A549 (cell line): Measurements from ENCODE around the gene NT5E. TPM values are rescaled to one million over a fixed set of nuclear protein-coding genes. Genes with fewer than 3 reads are reported as not detected.

Source experiments
- ATAC-seq, 2 experiments: fragments of 200-7000 bp in 1 of 2; fragments of >200 bp in 1 of 2; cut with Nextera tagmentation in 1 of 2; cut with Tn5 transposase in 1 of 2; 3 replicates each; pipeline versions ENCODE4 v1.8.0 to v1.9.1; 2018 to 2020; ENCODE audit warnings: mild to moderate bottlenecking in 1 of 2, moderate library complexity in 1 of 2
- CTCF ChIA-PET: fragments of 300-600 bp; sonication (Branson Sonifier 250); formaldehyde crosslinking; extraction: SDS; loops from one replicate; lab custom pipeline; 2021; ENCODE audit warnings: antibody characterized with exemption, inconsistent platforms; lab: Yijun Ruan, JAX
- POLR2A ChIA-PET: fragments of 350-600 bp; formaldehyde crosslinking; extraction: SDS; loops from one replicate; lab custom pipeline; 2021; ENCODE audit warnings: antibody characterized with exemption, inconsistent platforms; lab: Yijun Ruan, JAX
- DNase-seq, 2 experiments: peaks; one replicate each; pipeline versions ENCODE4 v3.0.0 to v3.0.0-alpha.2; 2011 to 2016; ENCODE audit warnings: low read depth in 1 of 2, low spot score in 1 of 2
- FAIRE-seq: peaks from 2 replicates; lab custom pipeline; 2011; peaks lifted over from hg19 to GRCh38; lab: Jason Lieb, UNC
- H3K27ac ChIP-seq, 2 experiments: fragments of >200 bp; sonication (Bioruptor Twin); formaldehyde crosslinking; 3 replicates each; pipeline ENCODE4 v1.5.1; 2016 to 2017
- H3K4me1 ChIP-seq: fragments of >200 bp; sonication (Bioruptor Twin); formaldehyde crosslinking; 3 replicates; pipeline ENCODE4 v1.6.1; 2016
- H3K4me2 ChIP-seq: fragments of >200 bp; sonication (Bioruptor Twin); formaldehyde crosslinking; 3 replicates; pipeline ENCODE4 v1.6.1; 2016
- H3K4me3 ChIP-seq: fragments of >200 bp; sonication (Bioruptor Twin); formaldehyde crosslinking; 3 replicates; pipeline ENCODE4 v1.5.1; 2016
- H3K9me3 ChIP-seq: fragments of >200 bp; sonication (Bioruptor Twin); formaldehyde crosslinking; 3 replicates; pipeline ENCODE4 v1.6.1; 2016
- BHLHE40 ChIP-seq: IDR thresholded peaks from 2 replicates; pipeline ENCODE4 v1.6.1; 2012; ENCODE audit warnings: low read depth, low read length, inconsistent platforms
- CBX8 ChIP-seq: fragments of 200-600 bp; sonication (generic); IDR thresholded peaks from 2 replicates; pipeline ENCODE4 v1.6.1; 2016
- CEBPB ChIP-seq, 2 experiments: fragments of >200 bp in 1 of 2; sonication (Bioruptor Twin) in 1 of 2; formaldehyde crosslinking in 1 of 2; IDR thresholded peaks; 2 replicates each; pipeline ENCODE4 v1.6.1; 2012 to 2016
- CHD2 ChIP-seq: fragments of 150-350 bp; IDR thresholded peaks from 2 replicates; pipeline ENCODE4 v1.6.1; 2014; ENCODE audit warnings: low read length; ENCODE audit not compliant: partially characterized antibody
- CHD4 ChIP-seq: fragments of 200-600 bp; sonication (generic); IDR thresholded peaks from 2 replicates; pipeline ENCODE4 v1.6.1; 2016; ENCODE audit warnings: antibody characterized with exemption, mild to moderate bottlenecking, borderline replicate concordance
- E2F6 ChIP-seq: IDR thresholded peaks from 2 replicates; pipeline ENCODE4 v1.6.1; 2012; ENCODE audit warnings: low read depth, borderline replicate concordance
- EP300 ChIP-seq, 2 experiments: fragments of >200 bp; sonication (Bioruptor Twin); formaldehyde crosslinking; IDR thresholded peaks; 2 replicates in 1 of 2; 3 replicates in 1 of 2; pipeline ENCODE4 v1.6.1; 2016 to 2017
- FOSL2 ChIP-seq, 2 experiments: fragments of 450-650 bp in 1 of 2; fragments of >200 bp in 1 of 2; sonication (Bioruptor Twin) in 1 of 2; formaldehyde crosslinking; IDR thresholded peaks; 2 replicates each; pipeline versions ENCODE4 v1.5.0 to v1.6.1; 2016 to 2020; ENCODE audit warnings: mild to moderate bottlenecking in 1 of 2, moderate library complexity in 1 of 2
- FOXS1 ChIP-seq: fragments of 250-450 bp; sonication (Bioruptor Pico); IDR thresholded peaks from 2 replicates; pipeline ENCODE4 v1.5.0; 2020; ENCODE audit warnings: mild to moderate bottlenecking, moderate library complexity
- HES2 ChIP-seq: fragments of >200 bp; sonication (Bioruptor Twin); formaldehyde crosslinking; IDR thresholded peaks from 2 replicates; pipeline ENCODE4 v1.6.1; 2016
- HOXB5 ChIP-seq: fragments of 250-450 bp; sonication (Bioruptor Pico); IDR thresholded peaks from 2 replicates; pipeline ENCODE4 v1.5.0; 2020; ENCODE audit warnings: mild to moderate bottlenecking, moderate library complexity
- JUNB ChIP-seq: fragments of >200 bp; sonication (Bioruptor Twin); formaldehyde crosslinking; IDR thresholded peaks from 2 replicates; pipeline ENCODE4 v1.6.1; 2016
- MAX ChIP-seq: IDR thresholded peaks from 2 replicates; pipeline ENCODE4 v1.6.1; 2012
- NFE2L2 ChIP-seq: fragments of 150-350 bp; conservative IDR thresholded peaks from 2 replicates; pipeline ENCODE4 v1.6.1; 2014; ENCODE audit warnings: low read length
- RARB ChIP-seq: fragments of 250-450 bp; sonication (Bioruptor Pico); IDR thresholded peaks from 2 replicates; pipeline ENCODE4 v1.8.0; 2021; ENCODE audit warnings: mild to moderate bottlenecking, moderate library complexity
- TFCP2L1 ChIP-seq: fragments of 250-450 bp; sonication (Bioruptor Pico); IDR thresholded peaks from 2 replicates; pipeline ENCODE4 v1.5.0; 2021; ENCODE audit warnings: mild to moderate bottlenecking
- ZFP36 ChIP-seq: fragments of 450-650 bp; IDR thresholded peaks from 2 replicates; pipeline ENCODE4 v1.6.1; 2014; ENCODE audit warnings: borderline replicate concordance; ENCODE audit not compliant: partially characterized antibody
- ZSCAN20 ChIP-seq: fragments of 250-450 bp; sonication (Bioruptor Pico); IDR thresholded peaks from 2 replicates; pipeline ENCODE4 v1.8.0; 2022; ENCODE audit warnings: mild to moderate bottlenecking, moderate library complexity
- WGBS: methylation state at CpG from one replicate; pipeline ENCODE4 v1.1.6; 2017; ENCODE audit errors: missing lambda C conversion rate; 5-methylcytosine and 5-hydroxymethylcytosine counted together
- polyA plus RNA-seq, 4 experiments: library from polyadenylated mRNA; depleted of rRNA in 3 of 4; stranded (reverse); fragments of >200 nt; fragmentation: RNase III in 1 of 4; extraction: RNeasy Plus Mini Kit Qiagen cat#74134 plus additional on column Dnase treatment in 1 of 4; gene quantifications; 2 replicates in 3 of 4; 3 replicates in 1 of 4; pipeline ENCODE4 v1.2.3, GENCODE V29; 2011 to 2017
- TF ChIP-seq, protein P1 (sequence below): fragments of 250-450 bp; sonication (Bioruptor Pico); IDR thresholded peaks from 2 replicates; pipeline ENCODE4 v1.5.0; 2021; ENCODE audit warnings: mild to moderate bottlenecking, moderate library complexity, borderline replicate concordance
- TF ChIP-seq, protein P2 (sequence below): fragments of 450-650 bp; IDR thresholded peaks from 2 replicates; pipeline ENCODE4 v1.6.1; 2014; ENCODE audit warnings: antibody characterized with exemption

The NT5E gene
- polyA plus RNA-seq, 2 of the 4 experiments (the other 2 are of a cell fraction): 18.9 to 54.8 TPM

GRCh38 chr6:85453490-85453889 lies 3.6 kb downstream of the NT5E start (continued):
- TF ChIP-seq MAX (no peak), JUNB (no peak), TFCP2L1 (CRISPR knock-in tag) (no peak), EP300 (IDR thresholded peaks at IDR 0.05) (no peak)

- Histone ChIP-seq H3K4me1 (peaks cover 56% of the 10 kb centered on the region), H3K9me3 (no peaks in the 10 kb centered on the region), H3K4me2 (no peak overlapping the region), H3K27ac (no peak overlapping the region), H3K4me3 (no peak overlapping the region)
- no peak for FAIRE-seq
- ChIA-PET POLR2A (no interaction called here), CTCF (interaction anchor here (1.5 to 3.0 kb wide), 2 partner anchors 12 to 27 kb away, joined by 3 to 13 read pairs; no protein-coding TSS in a partner anchor)
- no peak for DNase-seq
- ATAC-seq: no peak
- no peak for TF ChIP-seq NFE2L2
- TF ChIP-seq JUNB: no peak
- TF ChIP-seq ZSCAN20 (CRISPR knock-in tag): no peak
- no peak for TF ChIP-seq CEBPB (IDR thresholded peaks at IDR 0.05)
- TF ChIP-seq CBX8: no peak
- TF ChIP-seq, protein P1, sequence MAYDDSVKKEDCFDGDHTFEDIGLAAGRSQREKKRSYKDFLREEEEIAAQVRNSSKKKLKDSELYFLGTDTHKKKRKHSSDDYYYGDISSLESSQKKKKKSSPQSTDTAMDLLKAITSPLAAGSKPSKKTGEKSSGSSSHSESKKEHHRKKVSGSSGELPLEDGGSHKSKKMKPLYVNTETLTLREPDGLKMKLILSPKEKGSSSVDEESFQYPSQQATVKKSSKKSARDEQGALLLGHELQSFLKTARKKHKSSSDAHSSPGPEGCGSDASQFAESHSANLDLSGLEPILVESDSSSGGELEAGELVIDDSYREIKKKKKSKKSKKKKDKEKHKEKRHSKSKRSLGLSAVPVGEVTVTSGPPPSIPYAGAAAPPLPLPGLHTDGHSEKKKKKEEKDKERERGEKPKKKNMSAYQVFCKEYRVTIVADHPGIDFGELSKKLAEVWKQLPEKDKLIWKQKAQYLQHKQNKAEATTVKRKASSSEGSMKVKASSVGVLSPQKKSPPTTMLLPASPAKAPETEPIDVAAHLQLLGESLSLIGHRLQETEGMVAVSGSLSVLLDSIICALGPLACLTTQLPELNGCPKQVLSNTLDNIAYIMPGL (CRISPR knock-in tag): no peak
- no peak for TF ChIP-seq HES2
- TF ChIP-seq, protein P2, sequence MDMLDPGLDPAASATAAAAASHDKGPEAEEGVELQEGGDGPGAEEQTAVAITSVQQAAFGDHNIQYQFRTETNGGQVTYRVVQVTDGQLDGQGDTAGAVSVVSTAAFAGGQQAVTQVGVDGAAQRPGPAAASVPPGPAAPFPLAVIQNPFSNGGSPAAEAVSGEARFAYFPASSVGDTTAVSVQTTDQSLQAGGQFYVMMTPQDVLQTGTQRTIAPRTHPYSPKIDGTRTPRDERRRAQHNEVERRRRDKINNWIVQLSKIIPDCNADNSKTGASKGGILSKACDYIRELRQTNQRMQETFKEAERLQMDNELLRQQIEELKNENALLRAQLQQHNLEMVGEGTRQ: no peak
- TF ChIP-seq FOSL2 (IDR thresholded peaks at IDR 0.05): no peak
- no peak for TF ChIP-seq FOSL2 (CRISPR knock-in tag; IDR thresholded peaks at IDR 0.05)
- no peak for TF ChIP-seq ZFP36
- TF ChIP-seq CHD4: no peak
- no peak for TF ChIP-seq CHD2
- TF ChIP-seq BHLHE40: no peak
- no peak for TF ChIP-seq FOXS1 (CRISPR knock-in tag)
- 86% methylated on average over 3 of the region's 3 CpGs for WGBS
Observed at GRCh38 chr6:85455471-85456026, 5.7 kb downstream of the NT5E start.

GRCh38 chr6:85456782-85457181 lies 6.9 kb downstream of the NT5E start:
- no peak for ATAC-seq
- ChIA-PET POLR2A (no interaction called here), CTCF (interaction anchor here (3.0 kb wide), 1 partner anchor 26 kb away, joined by 13 read pairs; no protein-coding TSS in a partner anchor)
- no peak for FAIRE-seq
- peaks cover 63% of the 10 kb centered on the region for H3K4me1 ChIP-seq
- TF ChIP-seq E2F6: no peak
- TF ChIP-seq HOXB5 (CRISPR knock-in tag): no peak
- TF ChIP-seq BHLHE40: no peak
- no peak for TF ChIP-seq RARB
- no peak for TF ChIP-seq JUNB
- H3K4me3 ChIP-seq: no peak overlapping the region
- no peak for DNase-seq
- WGBS: 84% methylated on average over 4 of the region's 4 CpGs
- H3K4me2 ChIP-seq: no peak overlapping the region
- H3K27ac ChIP-seq: no peak overlapping the region
- H3K9me3 ChIP-seq: no peaks in the 10 kb centered on the region
